Mammary epithelial cell (primary cell): ENCODE results near the gene ATP8B3.

ENCODE experiments used
- EZH2 ChIP-seq: IDR thresholded peaks from 2 replicates; pipeline ENCODE4 v1.6.1; 2012; ENCODE audit warnings: low read length, inconsistent platforms, borderline replicate concordance
- TF ChIP-seq, protein P1 (sequence below), 2 donors: IDR thresholded peaks in 1 of 2; conservative IDR thresholded peaks in 1 of 2; 2 replicates each; pipeline ENCODE4 v1.5.1; 2011 to 2012; ENCODE audit warnings: inconsistent platforms in 2 of 2, low read length in 2 of 2, mild to moderate bottlenecking in 2 of 2, control low read depth in 1 of 2, low read depth in 1 of 2; ENCODE audit not compliant: insufficient read depth in 1 of 2; ENCODE audit errors: extremely low read depth in 1 of 2

DNA sequence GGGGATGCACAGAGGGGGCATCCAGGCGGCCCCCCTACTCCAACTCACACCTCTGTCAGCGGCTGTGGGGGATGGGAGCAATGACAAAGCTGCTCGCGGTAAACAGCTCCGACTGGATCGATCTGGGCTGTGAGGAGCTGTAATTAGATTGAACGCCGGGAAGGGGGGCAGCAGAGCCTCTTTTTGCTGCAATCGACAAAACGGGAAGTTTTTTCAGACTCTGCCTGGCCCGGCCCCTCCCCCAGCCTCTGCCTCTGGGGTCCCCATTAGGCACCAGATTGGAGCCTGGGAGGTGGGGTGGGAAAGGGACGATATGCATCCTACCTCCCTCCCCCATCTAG, 42.5 kb downstream of the ATP8B3 start:
- TF ChIP-seq, protein P1, sequence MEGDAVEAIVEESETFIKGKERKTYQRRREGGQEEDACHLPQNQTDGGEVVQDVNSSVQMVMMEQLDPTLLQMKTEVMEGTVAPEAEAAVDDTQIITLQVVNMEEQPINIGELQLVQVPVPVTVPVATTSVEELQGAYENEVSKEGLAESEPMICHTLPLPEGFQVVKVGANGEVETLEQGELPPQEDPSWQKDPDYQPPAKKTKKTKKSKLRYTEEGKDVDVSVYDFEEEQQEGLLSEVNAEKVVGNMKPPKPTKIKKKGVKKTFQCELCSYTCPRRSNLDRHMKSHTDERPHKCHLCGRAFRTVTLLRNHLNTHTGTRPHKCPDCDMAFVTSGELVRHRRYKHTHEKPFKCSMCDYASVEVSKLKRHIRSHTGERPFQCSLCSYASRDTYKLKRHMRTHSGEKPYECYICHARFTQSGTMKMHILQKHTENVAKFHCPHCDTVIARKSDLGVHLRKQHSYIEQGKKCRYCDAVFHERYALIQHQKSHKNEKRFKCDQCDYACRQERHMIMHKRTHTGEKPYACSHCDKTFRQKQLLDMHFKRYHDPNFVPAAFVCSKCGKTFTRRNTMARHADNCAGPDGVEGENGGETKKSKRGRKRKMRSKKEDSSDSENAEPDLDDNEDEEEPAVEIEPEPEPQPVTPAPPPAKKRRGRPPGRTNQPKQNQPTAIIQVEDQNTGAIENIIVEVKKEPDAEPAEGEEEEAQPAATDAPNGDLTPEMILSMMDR (conservative IDR thresholded peaks at IDR 0.05 in 1 of 2, IDR thresholded peaks at IDR 0.05 in 1 of 2; ENCODE audit: extremely low read depth in 1 of 2, insufficient read depth in 1 of 2, low read depth in 1 of 2, low read length in 2 of 2): no peak
- TF ChIP-seq EZH2: no peak
